ENCODE measurements around the gene C9.
"Not testable (repeated sequence)": the region's sequence is repeated elsewhere in the genome, so short reads cannot be mapped to it uniquely, and the experiment has no call there.

Gene C9

GRCh38 chr5:39328731-39329130 is 35.6 kb downstream of the C9 start:
- Histone ChIP-seq H2AFZ (ENCODE audit: low read depth) (no peak overlapping the region), H3K27me3 (ENCODE audit: insufficient read depth, low read depth) (no peaks in the 10 kb centered on the region), H3K36me3 (ENCODE audit: insufficient read depth) (no peaks in the 10 kb centered on the region), H3K4me3 (IDR thresholded peaks at IDR 0.05; ENCODE audit: insufficient read depth, low read depth, low read length) (no peak overlapping the region), H4K20me1 (ENCODE audit: insufficient read depth) (no peaks in the 10 kb centered on the region), H3K79me2 (ENCODE audit: insufficient read depth, low read depth) (no peaks in the 10 kb centered on the region), H3K4me1 (ENCODE audit: low read depth, poor library complexity, severe bottlenecking) (no peaks in the 10 kb centered on the region), H3K9ac (no peak overlapping the region), H3K4me2 (no peak overlapping the region), H3K27ac (no peak overlapping the region)
- TF ChIP-seq CTCF (conservative IDR thresholded peaks at IDR 0.05; ENCODE audit: low read depth, low read length): no peak

- H3K27me3 ChIP-seq (ENCODE audit: insufficient read depth, low read depth): no peaks in the 10 kb centered on the region
- no peaks in the 10 kb centered on the region for H4K20me1 ChIP-seq (ENCODE audit: insufficient read depth)
- H3K4me1 ChIP-seq (ENCODE audit: low read depth, poor library complexity, severe bottlenecking): no peaks in the 10 kb centered on the region
- H3K79me2 ChIP-seq (ENCODE audit: insufficient read depth, low read depth): no peaks in the 10 kb centered on the region
- H3K4me2 ChIP-seq: no peak overlapping the region
- no peaks in the 10 kb centered on the region for H3K36me3 ChIP-seq (ENCODE audit: insufficient read depth)
- H3K4me3 ChIP-seq (IDR thresholded peaks at IDR 0.05; ENCODE audit: insufficient read depth, low read depth, low read length): no peak overlapping the region
- H2AFZ ChIP-seq (ENCODE audit: low read depth): no peak overlapping the region
- H3K27ac ChIP-seq: no peak overlapping the region
- TF ChIP-seq CTCF (conservative IDR thresholded peaks at IDR 0.05; ENCODE audit: low read depth, low read length): no peak
- no peak overlapping the region for H3K9ac ChIP-seq
Measured at GRCh38 chr5:39323542-39323941, 40.8 kb downstream of the C9 start.

GRCh38 chr5:39319395-39319794 is 44.9 kb downstream of the C9 start:
- H2AFZ ChIP-seq (ENCODE audit: low read depth): no peak overlapping the region
- H3K79me2 ChIP-seq (ENCODE audit: insufficient read depth, low read depth): no peaks in the 10 kb centered on the region
- H3K4me3 ChIP-seq (IDR thresholded peaks at IDR 0.05; ENCODE audit: insufficient read depth, low read depth, low read length): no peak overlapping the region
- H3K4me1 ChIP-seq (ENCODE audit: low read depth, poor library complexity, severe bottlenecking): no peaks in the 10 kb centered on the region
- H3K27ac ChIP-seq: no peak overlapping the region
- H3K27me3 ChIP-seq (ENCODE audit: insufficient read depth, low read depth): no peaks in the 10 kb centered on the region
- H3K36me3 ChIP-seq (ENCODE audit: insufficient read depth): no peaks in the 10 kb centered on the region
- no peak overlapping the region for H3K4me2 ChIP-seq
- no peak for TF ChIP-seq CTCF (conservative IDR thresholded peaks at IDR 0.05; ENCODE audit: low read depth, low read length)
- H3K9ac ChIP-seq: no peak overlapping the region
- no peaks in the 10 kb centered on the region for H4K20me1 ChIP-seq (ENCODE audit: insufficient read depth)

- not testable (repeated sequence) for H3K79me2 ChIP-seq (ENCODE audit: insufficient read depth, low read depth); H3K4me1 ChIP-seq (ENCODE audit: low read depth, poor library complexity, severe bottlenecking); H3K4me3 ChIP-seq (IDR thresholded peaks at IDR 0.05; ENCODE audit: insufficient read depth, low read depth, low read length); H3K9ac ChIP-seq; H3K4me2 ChIP-seq; H2AFZ ChIP-seq (ENCODE audit: low read depth); H3K36me3 ChIP-seq (ENCODE audit: insufficient read depth); H4K20me1 ChIP-seq (ENCODE audit: insufficient read depth); H3K27me3 ChIP-seq (ENCODE audit: insufficient read depth, low read depth); H3K27ac ChIP-seq
Measured at GRCh38 chr5:39316464-39316863, 47.8 kb downstream of the C9 start.

- Histone ChIP-seq H3K4me2 (no peak overlapping the region), H3K9ac (no peak overlapping the region), H3K4me1 (ENCODE audit: low read depth, poor library complexity, severe bottlenecking) (no peaks in the 10 kb centered on the region), H3K4me3 (IDR thresholded peaks at IDR 0.05; ENCODE audit: insufficient read depth, low read depth, low read length) (no peak overlapping the region), H4K20me1 (ENCODE audit: insufficient read depth) (no peaks in the 10 kb centered on the region), H3K27ac (no peak overlapping the region), H3K36me3 (ENCODE audit: insufficient read depth) (no peaks in the 10 kb centered on the region), H3K79me2 (ENCODE audit: insufficient read depth, low read depth) (no peaks in the 10 kb centered on the region), H3K27me3 (ENCODE audit: insufficient read depth, low read depth) (no peaks in the 10 kb centered on the region), H2AFZ (ENCODE audit: low read depth) (no peak overlapping the region)
- no peak for TF ChIP-seq CTCF (conservative IDR thresholded peaks at IDR 0.05; ENCODE audit: low read depth, low read length)
Measured at GRCh38 chr5:39315995-39316394, 48.3 kb downstream of the C9 start.
